ENCODE results near the gene ITGBL1. TPM values are rescaled to one million over a fixed set of nuclear protein-coding genes. Genes with fewer than 3 reads are reported as not detected.

ITGBL1 gene
- total RNA-seq, 4 donors from 2014 or later: 1.8 to 19.4 (median 2.6) TPM; not detected in 1

- no peaks in the 10 kb centered on the region for H3K27me3 ChIP-seq
- no peak overlapping the region for H3K27ac ChIP-seq
- no peak overlapping the region for H3K4me3 ChIP-seq
- no peaks in the 10 kb centered on the region for H3K36me3 ChIP-seq
- H3K9me3 ChIP-seq: no peaks in the 10 kb centered on the region
- TF ChIP-seq CTCF (IDR thresholded peaks at IDR 0.05): no peak
- TF ChIP-seq POLR2A (IDR thresholded peaks at IDR 0.05): no peak
- intact Hi-C loops (cut with DNase I; ENCODE audit: low total_unique reads): no loop called here
- no peaks in the 10 kb centered on the region for H3K4me1 ChIP-seq
- no peak for DNase-seq
Observed at GRCh38 chr13:101523154-101524131, 71.0 kb downstream of the ITGBL1 start.

GRCh38 chr13:101527130-101527529 lies 74.7 kb downstream of the ITGBL1 start:
- intact Hi-C loops (cut with DNase I; ENCODE audit: low total_unique reads): no loop called here
- no peaks in the 10 kb centered on the region for H3K9me3 ChIP-seq
- H3K4me3 ChIP-seq: no peak overlapping the region
- H3K27ac ChIP-seq: no peak overlapping the region
- no peaks in the 10 kb centered on the region for H3K4me1 ChIP-seq
- H3K27me3 ChIP-seq: no peaks in the 10 kb centered on the region
- TF ChIP-seq POLR2A (IDR thresholded peaks at IDR 0.05): no peak
- TF ChIP-seq CTCF (IDR thresholded peaks at IDR 0.05): no peak
- no peaks in the 10 kb centered on the region for H3K36me3 ChIP-seq
- DNase-seq: no peak

GRCh38 chr13:101529422-101529821 lies 76.9 kb downstream of the ITGBL1 start:
- H3K27ac ChIP-seq: no peak overlapping the region
- H3K9me3 ChIP-seq: no peaks in the 10 kb centered on the region
- no peaks in the 10 kb centered on the region for H3K4me1 ChIP-seq
- no peak overlapping the region for H3K4me3 ChIP-seq
- H3K36me3 ChIP-seq: no peaks in the 10 kb centered on the region
- intact Hi-C loops (cut with DNase I; ENCODE audit: low total_unique reads): no loop called here
- H3K27me3 ChIP-seq: no peaks in the 10 kb centered on the region
- TF ChIP-seq POLR2A (IDR thresholded peaks at IDR 0.05): no peak
- TF ChIP-seq CTCF (IDR thresholded peaks at IDR 0.05): no peak
- no peak for DNase-seq

GRCh38 chr13:101530293-101530692 lies 77.8 kb downstream of the ITGBL1 start:
- no peaks in the 10 kb centered on the region for H3K9me3 ChIP-seq
- no peak for DNase-seq
- H3K4me3 ChIP-seq: no peak overlapping the region
- H3K36me3 ChIP-seq: no peaks in the 10 kb centered on the region
- TF ChIP-seq POLR2A (IDR thresholded peaks at IDR 0.05): no peak
- TF ChIP-seq CTCF (IDR thresholded peaks at IDR 0.05): no peak
- H3K27ac ChIP-seq: no peak overlapping the region
- no peaks in the 10 kb centered on the region for H3K27me3 ChIP-seq
- H3K4me1 ChIP-seq: no peaks in the 10 kb centered on the region
- intact Hi-C loops (cut with DNase I; ENCODE audit: low total_unique reads): no loop called here

- intact Hi-C loops (cut with DNase I; ENCODE audit: low total_unique reads): no loop called here
- H3K9me3 ChIP-seq: no peaks in the 10 kb centered on the region
- H3K4me1 ChIP-seq: no peaks in the 10 kb centered on the region
- H3K27me3 ChIP-seq: no peaks in the 10 kb centered on the region
- H3K4me3 ChIP-seq: no peak overlapping the region
- DNase-seq: no peak
- no peak for TF ChIP-seq CTCF (IDR thresholded peaks at IDR 0.05)
- no peak for TF ChIP-seq POLR2A (IDR thresholded peaks at IDR 0.05)
- no peaks in the 10 kb centered on the region for H3K36me3 ChIP-seq
- H3K27ac ChIP-seq: no peak overlapping the region
Observed at GRCh38 chr13:101535192-101535746, 82.8 kb downstream of the ITGBL1 start.
